NCI-H510A treated with DMSO at 0.1 percent for 48 hours (cell line): ENCODE results near the gene PXDN.
"Not testable (repeated sequence)": the region's sequence is repeated elsewhere in the genome, so short reads cannot be mapped to it uniquely, and the experiment has no call there.

Experiments used
- DNase-seq: peaks from one replicate; lab custom pipeline; 2025; lab: John Stamatoyannopoulos, UW

PXDN gene, protein sequence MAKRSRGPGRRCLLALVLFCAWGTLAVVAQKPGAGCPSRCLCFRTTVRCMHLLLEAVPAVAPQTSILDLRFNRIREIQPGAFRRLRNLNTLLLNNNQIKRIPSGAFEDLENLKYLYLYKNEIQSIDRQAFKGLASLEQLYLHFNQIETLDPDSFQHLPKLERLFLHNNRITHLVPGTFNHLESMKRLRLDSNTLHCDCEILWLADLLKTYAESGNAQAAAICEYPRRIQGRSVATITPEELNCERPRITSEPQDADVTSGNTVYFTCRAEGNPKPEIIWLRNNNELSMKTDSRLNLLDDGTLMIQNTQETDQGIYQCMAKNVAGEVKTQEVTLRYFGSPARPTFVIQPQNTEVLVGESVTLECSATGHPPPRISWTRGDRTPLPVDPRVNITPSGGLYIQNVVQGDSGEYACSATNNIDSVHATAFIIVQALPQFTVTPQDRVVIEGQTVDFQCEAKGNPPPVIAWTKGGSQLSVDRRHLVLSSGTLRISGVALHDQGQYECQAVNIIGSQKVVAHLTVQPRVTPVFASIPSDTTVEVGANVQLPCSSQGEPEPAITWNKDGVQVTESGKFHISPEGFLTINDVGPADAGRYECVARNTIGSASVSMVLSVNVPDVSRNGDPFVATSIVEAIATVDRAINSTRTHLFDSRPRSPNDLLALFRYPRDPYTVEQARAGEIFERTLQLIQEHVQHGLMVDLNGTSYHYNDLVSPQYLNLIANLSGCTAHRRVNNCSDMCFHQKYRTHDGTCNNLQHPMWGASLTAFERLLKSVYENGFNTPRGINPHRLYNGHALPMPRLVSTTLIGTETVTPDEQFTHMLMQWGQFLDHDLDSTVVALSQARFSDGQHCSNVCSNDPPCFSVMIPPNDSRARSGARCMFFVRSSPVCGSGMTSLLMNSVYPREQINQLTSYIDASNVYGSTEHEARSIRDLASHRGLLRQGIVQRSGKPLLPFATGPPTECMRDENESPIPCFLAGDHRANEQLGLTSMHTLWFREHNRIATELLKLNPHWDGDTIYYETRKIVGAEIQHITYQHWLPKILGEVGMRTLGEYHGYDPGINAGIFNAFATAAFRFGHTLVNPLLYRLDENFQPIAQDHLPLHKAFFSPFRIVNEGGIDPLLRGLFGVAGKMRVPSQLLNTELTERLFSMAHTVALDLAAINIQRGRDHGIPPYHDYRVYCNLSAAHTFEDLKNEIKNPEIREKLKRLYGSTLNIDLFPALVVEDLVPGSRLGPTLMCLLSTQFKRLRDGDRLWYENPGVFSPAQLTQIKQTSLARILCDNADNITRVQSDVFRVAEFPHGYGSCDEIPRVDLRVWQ (N-terminal part only)

DNA sequence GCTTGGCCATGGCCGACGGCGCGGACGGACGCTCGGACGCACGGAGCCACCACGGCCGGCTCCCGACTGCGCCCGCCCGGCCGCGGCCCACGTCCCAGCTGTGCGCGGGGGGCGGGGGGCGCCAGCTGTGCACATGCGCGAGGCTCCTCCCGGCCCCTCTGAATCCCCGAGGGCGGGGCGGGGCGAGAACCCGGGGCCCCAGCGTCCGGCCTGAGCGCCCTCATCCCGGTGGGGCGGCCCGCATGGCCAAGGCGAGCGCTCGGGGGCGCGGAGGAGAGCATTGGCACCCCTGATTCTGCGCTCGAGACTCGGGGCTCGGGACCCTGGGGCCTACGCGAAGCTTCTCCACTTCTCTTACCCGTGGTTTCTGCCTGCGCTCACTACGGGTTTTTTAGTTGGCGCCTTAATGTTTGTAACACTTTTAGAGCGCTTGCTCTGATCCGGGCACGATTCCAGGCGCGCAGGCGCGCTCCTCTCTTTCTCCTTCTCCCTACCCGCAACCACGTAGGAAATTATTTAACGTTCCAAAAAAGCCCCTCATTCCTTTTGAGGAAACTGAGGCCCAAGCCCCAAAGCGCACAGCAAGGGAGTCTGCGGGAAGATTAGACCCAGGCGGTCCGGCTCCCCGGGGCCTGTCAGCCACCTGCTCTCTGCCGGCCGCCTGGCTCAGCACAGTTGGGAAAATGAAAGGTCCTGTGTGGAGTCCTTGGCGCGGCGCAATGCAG lies at the start of gene PXDN:
Gene PXDN (minus strand): TSS at position 70 of the 725 bp plus-strand sequence. CDS start 60 bp downstream, at position 10.
- DNase-seq = peak; percentile 43

DNA sequence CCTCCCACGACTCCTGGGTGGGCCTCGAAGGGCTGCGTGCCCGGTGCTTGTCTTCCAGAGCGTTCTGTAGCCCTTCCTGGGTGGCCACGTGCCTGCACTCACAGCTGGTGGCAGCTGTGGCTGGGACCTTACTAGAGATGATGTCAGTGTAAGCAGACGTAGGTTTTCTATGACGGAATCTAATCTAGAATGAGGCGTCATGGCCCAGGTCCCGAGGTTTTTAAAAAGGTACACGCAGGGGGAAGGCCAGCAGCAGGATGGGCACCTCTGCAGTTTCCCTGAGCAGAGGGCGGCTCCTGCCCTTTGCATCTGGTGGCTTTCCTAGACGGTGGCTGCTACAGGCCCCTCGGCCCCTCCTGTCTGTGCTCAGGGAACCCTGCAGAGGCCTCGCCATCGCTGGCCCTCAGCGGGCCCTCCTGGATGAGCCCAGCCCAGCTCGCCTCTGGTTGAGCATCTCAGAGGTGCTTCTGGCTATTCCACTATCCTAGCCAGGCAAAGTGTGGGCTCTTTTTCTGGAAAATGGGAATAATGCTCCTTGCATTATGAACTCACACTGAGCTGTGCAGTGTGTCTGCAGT lies 49.6 kb upstream of the PXDN start:
- no peak for DNase-seq

DNA sequence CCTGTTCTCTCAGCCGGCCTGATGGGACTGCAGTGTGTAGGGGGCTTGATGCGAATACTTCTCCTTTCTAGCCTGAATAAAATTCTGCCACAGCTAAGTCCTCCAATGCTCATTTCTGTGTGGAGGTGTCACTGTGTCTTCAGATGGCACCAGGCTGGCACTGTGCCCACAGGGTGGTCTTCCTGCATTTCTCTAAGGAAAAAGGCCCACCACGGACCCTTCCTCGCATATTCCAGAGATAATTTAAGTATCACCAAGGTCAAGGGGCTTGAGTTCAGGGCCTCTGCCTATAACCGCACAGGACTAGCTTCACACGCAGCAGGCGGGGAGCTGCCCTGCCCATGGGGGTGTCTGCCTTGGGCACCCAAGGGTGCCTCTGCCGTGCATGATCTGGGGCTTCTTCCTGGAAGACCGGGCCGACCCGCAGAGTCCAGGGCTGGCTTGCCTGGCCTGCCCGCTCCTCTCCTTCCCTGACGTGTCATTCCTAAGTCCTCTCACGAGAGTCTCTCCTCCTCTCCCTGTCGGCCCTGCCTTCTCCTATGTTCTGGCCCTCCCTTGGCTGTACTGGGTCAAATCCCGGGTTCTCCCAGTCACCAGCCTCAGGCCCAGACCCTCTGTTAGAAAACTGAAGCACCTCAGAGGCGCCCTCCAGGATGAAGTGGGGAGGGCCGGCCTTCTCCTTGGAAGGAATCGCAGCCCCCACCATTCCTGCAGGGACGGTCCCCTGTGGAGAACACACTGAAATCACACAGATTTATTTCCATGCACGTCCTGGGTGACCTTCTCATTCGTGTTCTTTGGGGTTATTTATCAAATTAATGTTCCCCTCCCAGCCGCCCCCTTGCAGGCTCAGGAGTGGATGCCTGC lies 48.9 kb upstream of the PXDN start:
- no peak for DNase-seq

DNA sequence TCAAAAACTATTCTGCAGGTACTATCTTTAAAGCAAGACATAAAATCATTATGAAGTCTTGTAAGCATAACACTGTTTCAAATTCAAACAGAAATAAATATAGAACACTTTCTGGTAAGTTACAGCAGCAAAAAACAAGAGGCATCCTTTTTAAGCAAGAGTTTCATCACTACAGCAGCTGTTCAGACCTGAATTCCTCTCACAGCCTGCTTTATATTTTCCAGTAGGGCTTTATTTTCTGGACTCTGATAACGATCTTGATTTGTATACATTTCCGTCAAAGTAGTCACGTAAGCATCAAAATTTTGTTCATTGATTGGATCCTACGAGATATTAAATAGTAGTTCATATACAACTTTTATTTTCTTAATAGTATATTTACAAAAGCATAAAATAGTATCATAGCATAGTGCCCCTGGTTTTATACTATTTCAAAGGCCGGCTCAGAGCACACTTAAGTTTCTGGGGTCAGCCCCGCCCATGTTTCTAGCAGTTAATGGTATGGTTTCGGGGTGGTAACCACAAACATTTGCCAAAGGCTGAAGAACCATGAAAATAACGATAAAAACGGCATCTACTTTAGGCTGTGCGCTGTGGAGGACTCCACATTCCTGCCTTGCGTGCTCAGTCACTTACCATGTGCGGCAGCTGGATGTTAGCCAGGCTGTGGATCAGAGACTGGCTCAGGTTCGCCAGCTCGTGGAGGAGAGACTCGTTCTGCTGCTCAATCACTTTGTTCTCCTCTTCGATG lies 47.5 kb upstream of the PXDN start:
- DNase-seq = no peak

DNA sequence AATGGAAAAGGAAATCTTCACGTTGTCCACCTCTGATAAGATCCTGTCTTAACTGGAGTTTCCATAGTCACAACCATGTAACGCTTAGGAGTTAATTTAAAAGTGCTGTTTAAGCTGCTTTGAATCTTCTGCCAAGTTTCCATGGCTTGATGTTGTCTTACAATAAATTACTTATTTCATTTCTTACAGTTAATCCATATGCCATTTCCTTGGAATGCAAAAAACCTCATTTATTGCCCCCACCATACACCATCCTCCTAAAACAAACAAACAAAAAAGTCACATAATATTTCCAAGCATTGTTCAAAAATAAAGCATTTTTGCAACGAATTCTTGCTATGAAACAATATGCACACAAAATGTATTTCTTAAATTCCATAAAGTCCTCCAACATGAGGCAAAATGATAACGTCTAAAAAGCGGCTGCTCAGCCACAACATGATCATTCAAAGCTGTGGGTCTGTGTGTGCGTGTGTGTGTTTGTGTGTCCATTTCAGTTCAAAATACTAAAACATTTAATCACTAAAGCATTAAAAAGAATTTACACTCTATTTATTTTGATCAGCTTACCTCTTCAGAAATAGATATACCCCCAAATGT lies 46.8 kb upstream of the PXDN start:
- DNase-seq = no peak

DNA sequence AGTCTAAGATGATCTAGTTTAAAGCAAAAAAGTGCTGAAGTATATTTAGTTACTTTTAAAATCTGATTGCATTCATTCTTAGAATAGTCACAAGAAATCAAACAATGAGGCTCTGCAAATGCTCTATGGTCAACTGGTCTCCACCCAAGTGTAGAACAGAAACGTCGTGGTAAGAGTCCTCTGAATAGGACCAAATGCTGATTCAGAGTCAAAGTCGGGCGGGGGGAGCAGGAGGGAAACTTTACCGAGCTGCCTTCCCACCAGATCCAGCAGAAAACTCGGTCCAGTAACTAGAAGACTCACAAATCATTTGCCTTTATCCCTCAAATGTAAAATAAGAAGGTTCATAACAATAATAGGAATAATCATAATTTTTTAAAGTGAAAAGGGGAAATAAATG lies 46.2 kb upstream of the PXDN start:
- no peak for DNase-seq

DNA sequence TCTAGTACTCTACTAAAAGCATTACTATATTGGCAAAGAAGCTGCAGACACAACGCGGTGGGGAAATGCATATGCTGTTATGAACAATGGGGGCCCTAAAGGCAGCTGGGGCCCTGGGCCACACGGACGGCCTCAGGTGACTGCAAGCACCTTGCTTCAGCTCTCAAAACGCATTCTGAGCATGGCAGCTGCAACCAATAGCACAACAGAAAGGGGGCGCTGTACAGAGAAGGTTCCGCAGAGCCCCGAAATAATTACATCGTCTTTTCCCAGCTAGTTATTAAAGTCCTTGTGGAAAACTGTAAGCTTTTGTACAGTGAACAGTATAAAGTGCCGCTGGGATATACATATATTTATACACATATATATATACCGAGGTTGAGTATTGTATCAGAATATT lies 45.3 kb upstream of the PXDN start:
- no peak for DNase-seq

DNA sequence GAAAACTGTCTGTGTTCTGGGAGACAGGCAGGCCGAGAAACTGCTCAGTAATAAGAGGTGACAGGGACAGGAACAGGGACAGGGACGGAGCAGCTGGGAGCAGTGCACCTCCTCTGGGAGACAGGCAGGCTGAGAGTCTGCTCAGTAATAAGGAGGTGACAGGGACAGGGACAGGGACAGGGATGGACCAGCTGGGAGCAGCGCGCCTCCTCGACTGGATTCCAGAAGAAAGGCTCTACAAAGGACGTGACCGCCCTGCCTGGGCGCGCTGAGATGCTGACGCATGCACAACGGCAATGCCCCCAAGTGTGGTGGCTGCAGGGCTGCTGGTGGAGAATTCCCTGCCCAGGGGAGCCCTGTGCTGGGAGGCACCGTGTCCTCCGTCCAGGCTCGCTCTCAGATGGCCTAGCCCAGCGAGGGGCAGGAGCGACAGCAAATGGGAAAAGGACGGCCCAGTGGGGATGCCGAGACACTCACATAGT lies 44.2 kb upstream of the PXDN start:
- DNase-seq = peak; percentile 62

DNA sequence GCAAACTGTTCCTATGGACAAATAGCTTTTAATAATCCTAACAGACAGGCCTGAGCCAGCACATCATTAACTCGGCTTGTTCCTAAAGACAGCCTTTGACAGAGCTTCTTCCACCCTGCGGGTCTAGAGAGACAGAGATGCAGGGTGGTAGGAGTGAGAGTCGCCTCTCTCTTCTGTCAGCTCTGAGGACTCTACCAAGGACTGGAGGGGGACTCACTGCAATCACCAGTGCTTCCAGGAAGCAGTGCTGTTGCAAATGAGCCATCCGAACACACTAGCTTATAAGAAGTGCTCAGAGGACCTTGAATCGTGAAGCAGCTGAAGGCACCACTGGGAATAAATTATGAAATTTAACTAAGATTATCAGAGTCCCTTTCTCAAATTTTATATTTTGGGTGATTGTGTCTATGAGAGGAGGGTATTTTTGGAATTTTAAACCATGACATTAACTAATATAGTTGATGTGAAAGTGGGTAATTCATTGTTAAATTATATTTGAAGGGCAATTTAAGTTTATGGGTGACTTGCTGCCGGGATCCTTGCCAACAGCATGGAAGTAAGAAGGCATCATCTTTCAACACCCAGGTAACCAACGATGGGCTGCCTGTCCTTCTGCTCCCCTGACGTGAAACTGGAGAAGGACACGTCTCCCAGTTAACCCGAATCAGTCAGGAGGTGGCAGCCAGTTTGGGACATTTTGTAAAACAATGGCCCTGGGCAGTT lies 43.6 kb upstream of the PXDN start:
- peak; percentile 62 for DNase-seq

DNA sequence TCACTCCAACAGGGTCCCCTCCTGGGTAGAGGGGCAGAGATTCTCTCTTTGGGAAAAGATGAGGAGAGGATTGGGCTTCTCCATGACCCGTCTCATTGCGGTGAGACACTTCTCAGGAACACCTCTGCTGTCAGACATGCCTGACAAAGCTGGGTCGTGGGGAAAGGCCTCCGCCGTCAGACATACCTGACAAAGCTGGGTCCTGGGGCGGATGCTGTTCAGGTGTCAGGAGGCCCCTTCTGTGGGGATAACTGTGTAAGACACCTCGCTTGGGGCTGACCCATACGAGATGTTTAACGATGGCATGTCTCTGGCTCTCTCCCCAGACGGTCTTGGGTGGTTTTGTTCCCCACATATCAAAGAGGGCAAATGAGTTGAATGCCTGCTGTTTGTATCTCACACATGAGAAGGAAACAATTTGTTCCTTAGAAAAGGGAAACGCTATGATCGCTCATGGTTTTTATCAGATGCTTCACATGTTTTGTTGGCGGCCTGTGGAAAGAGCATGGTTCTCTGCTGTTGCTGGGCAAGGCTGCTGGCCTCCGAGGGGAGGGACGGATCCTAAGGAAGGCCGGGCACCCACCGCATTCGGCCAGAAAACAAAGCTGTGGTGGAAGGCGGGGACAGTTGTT lies 40.8 kb upstream of the PXDN start:
- no peak for DNase-seq

DNA sequence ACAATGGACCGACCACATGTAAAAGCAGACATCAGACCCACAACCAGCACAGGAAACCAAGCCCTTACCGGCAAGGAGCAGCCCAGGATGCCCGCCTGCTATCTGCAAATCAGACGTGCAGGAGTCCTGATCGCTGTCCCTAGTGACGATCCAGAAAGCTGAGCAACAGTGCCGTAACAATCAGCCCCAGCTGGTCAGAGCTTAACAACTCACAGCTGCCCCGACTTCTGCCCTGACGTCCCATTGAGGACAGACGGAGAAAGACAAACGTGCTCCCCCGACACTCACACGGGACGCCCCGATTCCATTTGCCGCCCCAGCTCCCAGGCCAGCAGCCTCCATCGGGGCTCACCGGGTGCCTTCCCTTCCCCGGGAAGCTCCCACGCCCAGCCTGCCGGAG lies 39.8 kb upstream of the PXDN start:
- DNase-seq = no peak

DNA sequence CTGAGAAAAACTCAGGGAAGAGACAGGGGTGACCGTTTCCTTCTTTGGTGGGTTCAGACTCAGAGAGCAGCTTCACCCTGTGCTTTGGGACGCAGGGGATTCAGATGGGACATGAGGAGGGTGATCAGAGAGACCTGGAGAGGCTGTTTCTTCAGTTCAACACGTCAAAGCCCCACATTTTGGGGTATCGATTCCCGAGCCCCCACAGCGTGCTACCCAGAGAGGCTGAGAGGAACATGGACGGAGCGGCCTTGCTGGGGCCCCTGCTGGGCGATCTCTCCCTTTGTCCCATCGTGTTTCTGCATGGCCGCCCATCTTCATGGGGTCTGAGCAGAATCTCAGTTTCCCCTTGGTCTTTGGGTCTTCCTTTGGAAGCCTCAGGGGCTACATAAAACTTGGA lies 38.2 kb upstream of the PXDN start:
- no peak for DNase-seq

DNA sequence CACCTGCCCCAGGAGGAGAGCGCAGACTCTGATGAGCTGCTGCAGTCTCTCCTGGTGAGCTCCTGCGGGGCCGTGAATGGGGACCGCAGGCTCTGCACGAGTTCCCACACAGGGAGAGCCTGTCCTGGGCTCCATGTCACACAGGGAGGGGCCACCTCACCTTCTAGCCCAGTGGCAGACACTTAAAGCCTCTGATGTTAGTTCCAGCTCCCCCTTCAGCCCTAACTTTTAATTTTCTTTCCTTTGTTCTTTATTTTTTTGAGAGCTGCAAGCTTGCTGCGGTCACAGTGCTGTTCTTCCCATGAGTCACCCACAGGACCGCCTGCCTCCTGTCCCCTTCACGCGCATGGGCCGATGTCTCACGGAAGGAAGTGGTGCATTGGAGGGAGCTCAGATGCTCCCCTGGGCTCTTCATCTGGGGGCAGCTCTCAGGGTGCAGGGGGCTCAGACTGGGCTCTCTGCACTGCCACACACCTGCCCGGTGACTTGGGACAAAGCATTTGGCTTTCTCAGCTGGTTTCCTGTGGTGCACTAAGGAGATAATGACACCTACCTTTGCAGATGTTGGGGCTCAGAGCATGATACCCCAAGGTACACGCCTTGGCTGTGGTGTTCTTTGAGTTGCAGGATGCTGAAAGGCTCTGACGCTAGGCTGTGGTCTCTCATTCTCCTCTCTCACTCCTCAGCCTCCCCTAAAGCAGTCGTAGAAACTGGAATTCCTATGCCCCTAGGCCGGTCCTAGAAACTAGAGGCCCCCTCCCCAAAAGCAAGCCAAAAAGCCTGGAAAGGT lies 37.2 kb upstream of the PXDN start:
- DNase-seq = no peak

DNA sequence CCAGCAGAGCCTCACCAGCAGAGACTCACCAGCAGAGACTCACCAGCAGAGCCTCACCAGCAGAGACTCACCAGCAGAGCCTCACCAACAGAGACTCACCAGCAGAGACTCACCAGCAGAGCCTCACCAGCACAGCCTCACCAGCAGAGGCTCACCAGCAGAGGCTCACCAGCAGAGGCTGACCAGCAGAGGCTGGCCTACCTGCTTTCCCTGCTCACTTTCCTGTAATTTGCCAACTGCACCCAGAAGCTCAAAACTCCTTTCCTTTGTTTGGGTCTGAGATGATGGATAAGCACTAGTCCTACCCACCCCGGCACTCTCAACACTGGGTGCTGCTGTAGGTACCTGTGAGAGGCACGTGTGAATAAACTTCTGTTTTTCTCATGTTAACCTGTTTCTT lies 36.4 kb upstream of the PXDN start:
- no peak for DNase-seq

DNA sequence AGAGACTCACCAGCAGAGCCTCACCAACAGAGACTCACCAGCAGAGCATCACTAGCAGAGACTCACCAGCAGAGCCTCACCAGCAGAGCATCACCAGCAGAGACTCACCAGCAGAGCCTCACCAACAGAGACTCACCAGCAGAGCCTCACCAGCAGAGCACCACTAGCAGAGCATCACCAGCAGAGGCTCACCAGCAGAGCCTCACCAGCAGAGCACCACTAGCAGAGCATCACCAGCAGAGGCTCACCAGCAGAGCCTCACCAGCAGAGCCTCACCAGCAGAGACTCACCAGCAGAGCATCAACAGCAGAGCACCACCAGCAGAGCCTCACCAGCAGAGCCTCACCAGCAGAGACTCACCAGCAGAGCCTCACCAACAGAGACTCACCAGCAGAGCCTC lies 35.7 kb upstream of the PXDN start:
- not testable (repeated sequence) for DNase-seq

DNA sequence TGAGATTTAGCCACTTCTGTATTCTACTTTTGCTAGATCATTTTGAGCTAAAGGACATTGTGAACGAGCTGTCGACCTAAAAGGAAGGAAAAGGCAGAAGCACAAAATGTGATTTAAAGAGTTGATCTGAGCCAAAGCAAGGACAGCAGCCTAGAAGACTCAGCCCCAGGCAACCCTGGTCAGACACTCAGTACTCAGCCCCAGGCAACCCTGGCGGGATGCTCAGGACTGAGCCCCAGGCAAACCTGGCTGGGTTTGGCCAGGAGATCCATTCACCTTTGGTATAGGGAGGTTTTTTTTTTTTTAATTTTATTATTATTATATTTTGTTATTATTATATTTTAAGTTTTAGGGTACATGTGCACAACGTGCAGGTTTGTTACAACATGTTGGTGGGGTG lies 34.3 kb upstream of the PXDN start:
- DNase-seq = no peak

DNA sequence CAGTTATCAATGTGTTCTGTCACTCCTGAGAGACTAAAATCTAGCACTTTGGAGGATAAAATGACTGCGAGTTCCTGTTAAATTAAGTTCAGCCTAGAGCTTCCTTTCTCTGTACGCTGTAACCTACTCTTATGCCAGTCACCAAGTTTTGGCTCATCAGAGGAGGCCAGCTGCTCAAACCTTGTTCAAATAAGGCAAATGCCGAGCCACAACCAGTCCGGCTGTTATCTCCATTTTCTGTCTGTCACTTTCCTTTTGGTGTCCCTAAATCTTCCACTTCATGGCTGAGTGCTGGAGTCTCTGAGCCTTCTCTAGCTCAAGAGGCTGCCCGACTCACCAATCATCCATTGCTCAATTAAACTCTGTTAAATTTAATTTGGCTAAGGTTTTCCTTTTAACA lies 33.5 kb upstream of the PXDN start:
- peak; percentile 4 for DNase-seq
